ENCODE data around the gene STRN. TPM values are rescaled to one million over a fixed set of nuclear protein-coding genes. Genes with fewer than 3 reads are reported as not detected.

The STRN gene
- total and polyA plus RNA-seq, 9 of the 15 experiments (the other 6 are each of a cell fraction or from before 2014, with no cell fraction given): 1.3 to 31.2 (median 20.0) TPM

DNA sequence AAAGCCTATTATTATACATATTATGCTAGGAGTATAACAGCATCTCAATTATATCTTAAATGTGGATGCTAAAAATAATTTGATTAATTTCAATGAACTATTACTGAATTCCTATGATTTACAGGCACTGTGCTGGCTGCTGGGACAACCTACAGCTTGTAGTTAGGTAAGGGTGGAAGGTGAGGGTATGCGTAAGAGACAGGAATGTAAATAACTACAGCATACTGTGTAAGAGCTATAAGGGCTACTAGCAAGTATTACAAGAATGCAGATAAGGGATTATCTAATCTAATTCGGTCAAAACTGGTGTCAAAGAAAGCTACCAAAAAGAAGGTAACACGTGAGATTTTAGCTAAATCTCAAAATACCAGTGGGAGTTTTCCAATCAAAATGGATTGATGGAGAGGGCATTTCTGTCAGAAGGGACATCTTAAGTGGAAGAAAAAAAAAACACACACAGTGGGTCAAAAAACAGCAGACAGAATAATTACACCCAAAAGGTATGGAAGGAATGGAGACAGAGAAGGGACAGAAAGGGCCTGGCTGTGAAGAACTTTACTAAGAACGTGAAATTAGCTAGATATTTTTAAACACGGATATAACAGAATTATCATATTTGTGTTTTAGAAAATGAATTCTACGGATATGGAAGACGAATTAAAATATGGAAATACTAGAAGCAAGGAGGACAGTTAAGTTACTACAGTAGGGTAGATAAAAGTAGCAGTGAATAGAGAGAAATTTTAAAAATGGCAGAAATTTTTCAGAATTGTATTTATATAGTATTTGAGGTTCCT lies 47.1 kb downstream of the STRN start (continued):
- TF ChIP-seq TSHZ1 (CRISPR knock-in tag; IDR thresholded peaks at IDR 0.05) (no peak), GABPB1 (CRISPR knock-in tag; IDR thresholded peaks at IDR 0.05) (no peak), ZBTB26 (CRISPR knock-in tag; IDR thresholded peaks at IDR 0.05) (no peak)

DNA sequence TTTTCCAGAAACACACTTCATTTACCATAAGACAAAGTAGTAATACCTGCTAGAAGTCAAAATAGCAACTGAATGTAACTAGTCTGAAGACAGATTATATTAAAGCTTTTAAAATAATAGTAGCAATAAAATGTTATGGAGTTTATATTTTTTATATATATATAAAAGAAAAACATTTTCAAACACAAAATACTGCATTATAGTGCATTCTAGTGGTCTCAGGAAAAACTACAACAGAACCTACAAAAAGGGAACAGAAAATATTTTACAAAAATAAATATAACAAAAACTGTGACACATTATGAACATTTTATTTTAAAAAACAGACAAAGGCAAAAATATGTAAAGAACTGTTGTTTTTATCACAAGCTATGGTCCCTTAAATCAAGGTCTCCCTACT lies 48.0 kb downstream of the STRN start:
- Histone ChIP-seq H3K4me3 (no peak overlapping the region), H3K4me2 (ENCODE audit: insufficient read depth, low read length) (no peak overlapping the region), H3K79me2 (ENCODE audit: control insufficient read depth, insufficient read depth, low read length) (peaks cover 4% of the 10 kb centered on the region; the same call in 1 of the 3 replicates), H3K4me1 (replicated peaks in 1 of 2; ENCODE audit: control insufficient read depth in 2 of 2, insufficient read depth in 2 of 2, low read length in 2 of 2) (no peaks in the 10 kb centered on the region), H3K9me3 (replicated peaks; ENCODE audit: control insufficient read depth, insufficient read depth, low read depth, low read length) (no peaks in the 10 kb centered on the region), H3K36me3 (ENCODE audit: control insufficient read depth, insufficient read depth, low read length) (peaks cover 11% of the 10 kb centered on the region), H4K20me1 (replicated peaks; ENCODE audit: control insufficient read depth, insufficient read depth, low read length) (no peaks in the 10 kb centered on the region), H3K9me1 (ENCODE audit: control insufficient read depth, insufficient read depth, low read length) (no peaks in the 10 kb centered on the region), H3K27ac (ENCODE audit: extremely low read depth, low read depth, low read length) (no peak overlapping the region), H3K9ac (ENCODE audit: insufficient read depth in 1 of 2, low read depth in 2 of 2, low read length in 2 of 2) (no peak overlapping the region), H2AFZ (ENCODE audit: low read depth, low read length) (no peak overlapping the region), H3K27me3 (ENCODE audit: control insufficient read depth in 2 of 2, insufficient read depth in 2 of 2, low read length in 2 of 2) (no peaks in the 10 kb centered on the region)
- no peak for DNase-seq (ENCODE audit: extremely low read depth in 1 of 4, low spot score in 3 of 4)
- in situ Hi-C loops (cut with MboI) (no loop called here), intact Hi-C loops (cut with micrococcal nuclease) (loop anchor here (5.0 to 10.0 kb wide), 2 partner anchors 104 to 136 kb away; no protein-coding TSS in a partner anchor)
- POLR2A ChIA-PET: no interaction called here
- BruUV-seq (replicated peaks): no TSS peak
- CTCF ChIA-PET (ENCODE audit: low intra/inter-chr PET ratio): no interaction called here
- ATAC-seq: no peak
- no peak for FAIRE-seq
- TF ChIP-seq ZNF143 (CRISPR knock-in tag; IDR thresholded peaks at IDR 0.05) (no peak), ZNF507 (tag; conservative IDR thresholded peaks at IDR 0.05) (0 out of 2 replicates have a peak, but pooled peaks have one; percentile 8), ZNF197 (CRISPR knock-in tag; IDR thresholded peaks at IDR 0.05; ENCODE audit: low read depth) (no peak), ZNF124 (CRISPR knock-in tag; IDR thresholded peaks at IDR 0.05) (no peak)
- TF ChIP-seq, protein P1, sequence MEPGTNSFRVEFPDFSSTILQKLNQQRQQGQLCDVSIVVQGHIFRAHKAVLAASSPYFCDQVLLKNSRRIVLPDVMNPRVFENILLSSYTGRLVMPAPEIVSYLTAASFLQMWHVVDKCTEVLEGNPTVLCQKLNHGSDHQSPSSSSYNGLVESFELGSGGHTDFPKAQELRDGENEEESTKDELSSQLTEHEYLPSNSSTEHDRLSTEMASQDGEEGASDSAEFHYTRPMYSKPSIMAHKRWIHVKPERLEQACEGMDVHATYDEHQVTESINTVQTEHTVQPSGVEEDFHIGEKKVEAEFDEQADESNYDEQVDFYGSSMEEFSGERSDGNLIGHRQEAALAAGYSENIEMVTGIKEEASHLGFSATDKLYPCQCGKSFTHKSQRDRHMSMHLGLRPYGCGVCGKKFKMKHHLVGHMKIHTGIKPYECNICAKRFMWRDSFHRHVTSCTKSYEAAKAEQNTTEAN (CRISPR knock-in tag; IDR thresholded peaks at IDR 0.05): no peak
- TF ChIP-seq, protein P2, sequence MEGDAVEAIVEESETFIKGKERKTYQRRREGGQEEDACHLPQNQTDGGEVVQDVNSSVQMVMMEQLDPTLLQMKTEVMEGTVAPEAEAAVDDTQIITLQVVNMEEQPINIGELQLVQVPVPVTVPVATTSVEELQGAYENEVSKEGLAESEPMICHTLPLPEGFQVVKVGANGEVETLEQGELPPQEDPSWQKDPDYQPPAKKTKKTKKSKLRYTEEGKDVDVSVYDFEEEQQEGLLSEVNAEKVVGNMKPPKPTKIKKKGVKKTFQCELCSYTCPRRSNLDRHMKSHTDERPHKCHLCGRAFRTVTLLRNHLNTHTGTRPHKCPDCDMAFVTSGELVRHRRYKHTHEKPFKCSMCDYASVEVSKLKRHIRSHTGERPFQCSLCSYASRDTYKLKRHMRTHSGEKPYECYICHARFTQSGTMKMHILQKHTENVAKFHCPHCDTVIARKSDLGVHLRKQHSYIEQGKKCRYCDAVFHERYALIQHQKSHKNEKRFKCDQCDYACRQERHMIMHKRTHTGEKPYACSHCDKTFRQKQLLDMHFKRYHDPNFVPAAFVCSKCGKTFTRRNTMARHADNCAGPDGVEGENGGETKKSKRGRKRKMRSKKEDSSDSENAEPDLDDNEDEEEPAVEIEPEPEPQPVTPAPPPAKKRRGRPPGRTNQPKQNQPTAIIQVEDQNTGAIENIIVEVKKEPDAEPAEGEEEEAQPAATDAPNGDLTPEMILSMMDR (IDR thresholded peaks at IDR 0.05 in 2 of 3, conservative IDR thresholded peaks at IDR 0.05 in 1 of 3; ENCODE audit: insufficient read depth in 2 of 3, low read depth in 1 of 3, low read length in 3 of 3): peak in 2 of 3 experiments; percentile 12 to 41; a peak in 2 of 6 replicates
- TF ChIP-seq, protein P3, sequence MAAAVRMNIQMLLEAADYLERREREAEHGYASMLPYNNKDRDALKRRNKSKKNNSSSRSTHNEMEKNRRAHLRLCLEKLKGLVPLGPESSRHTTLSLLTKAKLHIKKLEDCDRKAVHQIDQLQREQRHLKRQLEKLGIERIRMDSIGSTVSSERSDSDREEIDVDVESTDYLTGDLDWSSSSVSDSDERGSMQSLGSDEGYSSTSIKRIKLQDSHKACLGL (CRISPR knock-in tag; IDR thresholded peaks at IDR 0.05; ENCODE audit: borderline replicate concordance, poor library complexity, severe bottlenecking): no peak

Measured in K562 (cell line).